Peyer's patch (tissue), 4 donors: ENCODE data around the gene SDF4.

Experiments used
- CTCF ChIP-seq, 6 experiments: fragments of 450-650 bp in 4 of 6; fragments of 200-600 bp in 2 of 6; sonication (generic) in 1 of 6; IDR thresholded peaks; one replicate each; pipeline ENCODE4 v1.5.1; 2017 to 2019; ENCODE audit warnings: antibody characterized with exemption in 6 of 6, mild to moderate bottlenecking in 3 of 6, moderate library complexity in 1 of 6
- POLR2A ChIP-seq, 2 donors: fragments of 450-650 bp; IDR thresholded peaks; one replicate each; pipeline ENCODE4 v1.5.1; 2017; ENCODE audit warnings: antibody characterized with exemption in 2 of 2, mild to moderate bottlenecking in 2 of 2, moderate library complexity in 2 of 2

- TF ChIP-seq CTCF (IDR thresholded peaks at IDR 0.05) (no peak), POLR2A (IDR thresholded peaks at IDR 0.05) (no peak)
Observed at GRCh38 chr1:1239614-1240347, 8.0 kb upstream of the SDF4 start.
